ENCODE measurements around the gene CTNND2.

Gene CTNND2

DNA sequence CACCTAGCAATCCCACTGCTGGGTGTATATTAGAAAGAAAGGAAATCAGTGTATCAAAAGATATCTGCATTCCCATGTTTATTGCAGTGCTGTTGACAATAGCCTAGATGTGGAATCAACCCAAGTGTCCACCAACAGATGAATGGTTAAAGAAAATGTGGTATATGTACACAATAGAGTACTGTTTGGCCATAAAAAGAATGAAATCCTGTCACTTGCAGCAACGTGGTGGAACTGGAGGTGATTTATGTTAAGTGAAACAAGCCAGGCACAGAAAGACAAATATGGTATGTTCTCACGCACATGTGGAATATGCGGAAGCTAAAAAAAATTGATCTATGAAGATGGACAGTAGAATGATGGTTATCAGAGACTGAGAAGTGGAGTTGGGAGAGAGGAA lies 921.6 kb downstream of the CTNND2 start:
- H3K27me3 ChIP-seq (replicated peaks in 2 of 5; ENCODE audit: control insufficient read depth in 4 of 5, insufficient read depth in 5 of 5, low read length in 4 of 5), result no peaks in the 10 kb centered on the region
- POLR2A ChIA-PET, result no interaction called here
- H3K4me3 ChIP-seq (ENCODE audit: control insufficient read depth in 1 of 7, extremely low read depth in 1 of 7, insufficient read depth in 4 of 7, low read depth in 2 of 7, low read length in 6 of 7), result no peak overlapping the region
- DNase-seq, result no peak
- no peaks in the 10 kb centered on the region for H3K36me3 ChIP-seq (ENCODE audit: control insufficient read depth in 4 of 4, insufficient read depth in 4 of 4, low read length in 3 of 4)
- no peaks in the 10 kb centered on the region for H3K9me3 ChIP-seq (ENCODE audit: control extremely low read depth in 1 of 5, control insufficient read depth in 4 of 5, insufficient read depth in 2 of 5, low read depth in 1 of 5, low read length in 4 of 5)
- no peak overlapping the region for H3K27ac ChIP-seq (ENCODE audit: insufficient read depth in 1 of 2, low read depth in 1 of 2, low read length in 2 of 2, poor library complexity in 1 of 2, severe bottlenecking in 2 of 2)
- WGBS (ENCODE audit: insufficient coverage), result 50% methylated on average over 1 of the region's 3 CpGs
- H3K4me1 ChIP-seq (ENCODE audit: control extremely low read depth in 1 of 4, control insufficient read depth in 4 of 4, insufficient read depth in 4 of 4, low read length in 3 of 4), result peaks cover 0 to 6% (median 2%) of the 10 kb centered on the region in 4 experiments
- CTCF ChIA-PET, result no interaction called here

GRCh38 chr5:10981932-10982331 lies 922.3 kb downstream of the CTNND2 start:
- ChIA-PET POLR2A (no interaction called here), CTCF (no interaction called here)
- Histone ChIP-seq H3K4me3 (ENCODE audit: control insufficient read depth in 1 of 7, extremely low read depth in 1 of 7, insufficient read depth in 4 of 7, low read depth in 2 of 7, low read length in 6 of 7) (no peak overlapping the region), H3K27me3 (replicated peaks in 2 of 5; ENCODE audit: control insufficient read depth in 4 of 5, insufficient read depth in 5 of 5, low read length in 4 of 5) (no peaks in the 10 kb centered on the region), H3K9me3 (ENCODE audit: control extremely low read depth in 1 of 5, control insufficient read depth in 4 of 5, insufficient read depth in 2 of 5, low read depth in 1 of 5, low read length in 4 of 5) (no peaks in the 10 kb centered on the region), H3K4me1 (ENCODE audit: control extremely low read depth in 1 of 4, control insufficient read depth in 4 of 4, insufficient read depth in 4 of 4, low read length in 3 of 4) (peaks cover 0 to under 1% (median 0%) of the 10 kb centered on the region in 4 experiments), H3K27ac (ENCODE audit: insufficient read depth in 1 of 2, low read depth in 1 of 2, low read length in 2 of 2, poor library complexity in 1 of 2, severe bottlenecking in 2 of 2) (no peak overlapping the region), H3K36me3 (ENCODE audit: control insufficient read depth in 4 of 4, insufficient read depth in 4 of 4, low read length in 3 of 4) (no peaks in the 10 kb centered on the region)
- WGBS (ENCODE audit: insufficient coverage), result 89% methylated on average over 3 of the region's 3 CpGs
- DNase-seq, result no peak

DNA sequence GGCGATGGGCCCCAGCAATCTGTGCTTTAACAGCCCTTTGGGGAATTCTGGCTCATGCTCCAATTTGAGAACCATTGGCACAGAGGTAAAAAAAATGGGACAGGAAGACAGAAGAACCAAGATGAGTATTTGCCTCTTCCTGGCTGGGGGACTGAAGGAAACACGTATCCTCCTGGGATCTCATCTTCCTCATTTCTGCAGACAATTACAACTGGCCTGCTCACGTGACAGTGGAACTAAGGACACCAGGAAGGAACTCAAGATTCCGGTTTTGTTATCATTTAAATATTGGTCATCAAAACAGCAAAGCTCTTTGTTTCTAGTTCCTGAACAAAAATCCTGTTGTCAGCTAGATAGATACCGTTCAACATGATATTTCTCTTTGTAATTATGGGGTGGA lies 927.2 kb downstream of the CTNND2 start:
- POLR2A ChIA-PET, result no interaction called here
- no peaks in the 10 kb centered on the region for H3K27me3 ChIP-seq (replicated peaks in 2 of 5; ENCODE audit: control insufficient read depth in 4 of 5, insufficient read depth in 5 of 5, low read length in 4 of 5)
- DNase-seq, result no peak
- no peak overlapping the region for H3K27ac ChIP-seq (ENCODE audit: insufficient read depth in 1 of 2, low read depth in 1 of 2, low read length in 2 of 2, poor library complexity in 1 of 2, severe bottlenecking in 2 of 2)
- no peaks in the 10 kb centered on the region for H3K4me1 ChIP-seq (ENCODE audit: control extremely low read depth in 1 of 4, control insufficient read depth in 4 of 4, insufficient read depth in 4 of 4, low read length in 3 of 4)
- CTCF ChIA-PET, result interaction anchor here (0.7 to 1.9 kb wide), 4 partner anchors 10 to 226 kb away, joined by 3 to 6 read pairs (median 3); no protein-coding TSS in a partner anchor
- H3K36me3 ChIP-seq (ENCODE audit: control insufficient read depth in 4 of 4, insufficient read depth in 4 of 4, low read length in 3 of 4), result no peaks in the 10 kb centered on the region
- WGBS (ENCODE audit: insufficient coverage), result 73% methylated on average over 4 of the region's 5 CpGs
- H3K4me3 ChIP-seq (ENCODE audit: control insufficient read depth in 1 of 7, extremely low read depth in 1 of 7, insufficient read depth in 4 of 7, low read depth in 2 of 7, low read length in 6 of 7), result no peak overlapping the region
- no peaks in the 10 kb centered on the region for H3K9me3 ChIP-seq (ENCODE audit: control extremely low read depth in 1 of 5, control insufficient read depth in 4 of 5, insufficient read depth in 2 of 5, low read depth in 1 of 5, low read length in 4 of 5)

DNA sequence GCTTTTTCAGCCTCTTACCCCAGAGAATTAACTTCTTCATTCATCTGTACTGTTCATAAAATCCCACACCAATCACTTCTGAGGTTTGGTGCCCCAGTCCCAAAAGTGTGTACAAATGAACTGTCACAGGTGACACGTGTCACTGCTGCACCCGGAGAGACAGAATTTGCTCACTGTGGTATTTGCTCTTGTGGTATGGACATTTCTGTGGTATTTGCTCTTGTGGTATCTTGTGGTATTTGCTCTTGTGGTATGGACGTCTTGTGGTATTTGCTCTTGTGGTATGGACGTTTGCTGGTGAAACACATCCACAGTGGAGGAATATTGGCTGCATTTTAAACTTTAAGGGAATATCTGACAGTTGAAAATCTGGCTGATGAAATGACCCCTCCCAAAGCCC lies 928.3 kb downstream of the CTNND2 start:
- CTCF ChIA-PET, result interaction anchor here (1.0 to 1.9 kb wide), 4 partner anchors 11 to 281 kb away, joined by 3 to 8 read pairs (median 4); no protein-coding TSS in a partner anchor
- 83% methylated on average over 2 of the region's 4 CpGs for WGBS (ENCODE audit: insufficient coverage)

GRCh38 chr5:10974850-10975249 lies 929.4 kb downstream of the CTNND2 start:
- H3K27ac ChIP-seq (ENCODE audit: insufficient read depth in 1 of 2, low read depth in 1 of 2, low read length in 2 of 2, poor library complexity in 1 of 2, severe bottlenecking in 2 of 2), result no peak overlapping the region
- no peaks in the 10 kb centered on the region for H3K27me3 ChIP-seq (replicated peaks in 2 of 5; ENCODE audit: control insufficient read depth in 4 of 5, insufficient read depth in 5 of 5, low read length in 4 of 5)
- no peak overlapping the region for H3K4me3 ChIP-seq (ENCODE audit: control insufficient read depth in 1 of 7, extremely low read depth in 1 of 7, insufficient read depth in 4 of 7, low read depth in 2 of 7, low read length in 6 of 7)
- POLR2A ChIA-PET, result no interaction called here
- DNase-seq, result no peak
- no peaks in the 10 kb centered on the region for H3K9me3 ChIP-seq (ENCODE audit: control extremely low read depth in 1 of 5, control insufficient read depth in 4 of 5, insufficient read depth in 2 of 5, low read depth in 1 of 5, low read length in 4 of 5)
- 92% methylated on average over 2 of the region's 2 CpGs for WGBS (ENCODE audit: insufficient coverage)
- CTCF ChIA-PET, result interaction anchor here (0.7 to 1.6 kb wide), 2 partner anchors 12 to 13 kb away, joined by 3 to 8 read pairs; no protein-coding TSS in a partner anchor
- H3K36me3 ChIP-seq (ENCODE audit: control insufficient read depth in 4 of 4, insufficient read depth in 4 of 4, low read length in 3 of 4), result no peaks in the 10 kb centered on the region
- H3K4me1 ChIP-seq (ENCODE audit: control extremely low read depth in 1 of 4, control insufficient read depth in 4 of 4, insufficient read depth in 4 of 4, low read length in 3 of 4), result no peaks in the 10 kb centered on the region

More for the DNA sequence above, 928.3 kb downstream of the CTNND2 start:
- Histone ChIP-seq H3K9me3 (ENCODE audit: control extremely low read depth in 1 of 5, control insufficient read depth in 4 of 5, insufficient read depth in 2 of 5, low read depth in 1 of 5, low read length in 4 of 5) (no peaks in the 10 kb centered on the region), H3K27ac (ENCODE audit: insufficient read depth in 1 of 2, low read depth in 1 of 2, low read length in 2 of 2, poor library complexity in 1 of 2, severe bottlenecking in 2 of 2) (no peak overlapping the region), H3K27me3 (replicated peaks in 2 of 5; ENCODE audit: control insufficient read depth in 4 of 5, insufficient read depth in 5 of 5, low read length in 4 of 5) (no peaks in the 10 kb centered on the region), H3K4me1 (ENCODE audit: control extremely low read depth in 1 of 4, control insufficient read depth in 4 of 4, insufficient read depth in 4 of 4, low read length in 3 of 4) (no peaks in the 10 kb centered on the region), H3K36me3 (ENCODE audit: control insufficient read depth in 4 of 4, insufficient read depth in 4 of 4, low read length in 3 of 4) (no peaks in the 10 kb centered on the region), H3K4me3 (ENCODE audit: control insufficient read depth in 1 of 7, extremely low read depth in 1 of 7, insufficient read depth in 4 of 7, low read depth in 2 of 7, low read length in 6 of 7) (no peak overlapping the region)
- peak in 2 of 3 donors; percentile 31 to 47 for DNase-seq
- POLR2A ChIA-PET, result no interaction called here

DNA sequence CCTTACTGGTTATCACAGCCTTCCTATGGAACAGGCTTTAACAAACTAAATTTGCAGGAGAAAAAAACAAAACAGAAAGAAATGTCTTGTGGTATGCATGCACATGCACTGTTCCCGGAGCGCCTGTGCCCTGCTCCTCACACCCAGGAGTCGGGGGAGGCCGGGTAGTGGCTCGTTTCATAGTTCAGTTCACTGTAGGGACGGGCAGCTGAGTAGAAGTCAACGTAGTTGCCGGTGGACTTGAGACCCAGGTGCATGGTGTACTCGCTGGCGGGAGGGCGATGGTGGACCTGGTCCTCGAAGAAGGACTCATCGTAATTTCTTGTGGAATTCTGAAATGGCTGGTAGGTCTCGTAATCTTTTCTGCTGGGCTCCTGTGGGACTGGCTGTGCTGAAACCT lies 930.9 kb downstream of the CTNND2 start:
- Histone ChIP-seq H3K27me3 (replicated peaks in 2 of 5; ENCODE audit: control insufficient read depth in 4 of 5, insufficient read depth in 5 of 5, low read length in 4 of 5) (no peaks in the 10 kb centered on the region), H3K9me3 (ENCODE audit: control extremely low read depth in 1 of 5, control insufficient read depth in 4 of 5, insufficient read depth in 2 of 5, low read depth in 1 of 5, low read length in 4 of 5) (no peaks in the 10 kb centered on the region), H3K4me3 (ENCODE audit: control insufficient read depth in 1 of 7, extremely low read depth in 1 of 7, insufficient read depth in 4 of 7, low read depth in 2 of 7, low read length in 6 of 7) (no peak overlapping the region), H3K36me3 (ENCODE audit: control insufficient read depth in 4 of 4, insufficient read depth in 4 of 4, low read length in 3 of 4) (no peaks in the 10 kb centered on the region), H3K4me1 (ENCODE audit: control extremely low read depth in 1 of 4, control insufficient read depth in 4 of 4, insufficient read depth in 4 of 4, low read length in 3 of 4) (no peaks in the 10 kb centered on the region), H3K27ac (ENCODE audit: insufficient read depth in 1 of 2, low read depth in 1 of 2, low read length in 2 of 2, poor library complexity in 1 of 2, severe bottlenecking in 2 of 2) (no peak overlapping the region)
- no peak for DNase-seq
- ChIA-PET POLR2A (no interaction called here), CTCF (no interaction called here)
- WGBS (ENCODE audit: insufficient coverage), result 96% methylated on average over 14 of the region's 14 CpGs

GRCh38 chr5:10969684-10970180 lies 934.5 kb downstream of the CTNND2 start:
- no peak for DNase-seq
- ChIA-PET POLR2A (no interaction called here), CTCF (interaction anchor here (0.6 to 1.8 kb wide), 2 partner anchors 18 to 298 kb away, joined by 3 to 5 read pairs; no protein-coding TSS in a partner anchor)
- no peak overlapping the region for H3K4me3 ChIP-seq (ENCODE audit: control insufficient read depth in 1 of 7, extremely low read depth in 1 of 7, insufficient read depth in 4 of 7, low read depth in 2 of 7, low read length in 6 of 7)
- H3K36me3 ChIP-seq (ENCODE audit: control insufficient read depth in 4 of 4, insufficient read depth in 4 of 4, low read length in 3 of 4), result no peaks in the 10 kb centered on the region
- no peaks in the 10 kb centered on the region for H3K27me3 ChIP-seq (replicated peaks in 2 of 5; ENCODE audit: control insufficient read depth in 4 of 5, insufficient read depth in 5 of 5, low read length in 4 of 5)
- no peaks in the 10 kb centered on the region for H3K4me1 ChIP-seq (ENCODE audit: control extremely low read depth in 1 of 4, control insufficient read depth in 4 of 4, insufficient read depth in 4 of 4, low read length in 3 of 4)
- WGBS (ENCODE audit: insufficient coverage), result 91% methylated on average over 5 of the region's 8 CpGs
- no peaks in the 10 kb centered on the region for H3K9me3 ChIP-seq (ENCODE audit: control extremely low read depth in 1 of 5, control insufficient read depth in 4 of 5, insufficient read depth in 2 of 5, low read depth in 1 of 5, low read length in 4 of 5)
- no peak overlapping the region for H3K27ac ChIP-seq (ENCODE audit: insufficient read depth in 1 of 2, low read depth in 1 of 2, low read length in 2 of 2, poor library complexity in 1 of 2, severe bottlenecking in 2 of 2)

Data from common myeloid progenitor, CD34-positive (primary cell).